ENCODE measurements around the gene DYRK3. TPM values are rescaled to one million over a fixed set of nuclear protein-coding genes. Genes with fewer than 3 reads are reported as not detected.

Gene DYRK3
- polyA plus RNA-seq, 4 donors: 8.1 to 9.3 (median 8.6) TPM

- no peak for DNase-seq (ENCODE audit: low read depth in 4 of 4, low spot score in 2 of 4)
These were observed 23.6 kb downstream of the DYRK3 start for GRCh38 chr1:206658981-206659273.

GRCh38 chr1:206660136-206660535 lies 24.8 kb downstream of the DYRK3 start:
- DNase-seq (ENCODE audit: low read depth in 4 of 4, low spot score in 2 of 4): no peak

GRCh38 chr1:206661161-206661820 lies 26.0 kb downstream of the DYRK3 start:
- no peak for DNase-seq (ENCODE audit: low read depth in 4 of 4, low spot score in 2 of 4)

GRCh38 chr1:206662396-206663092 lies 27.2 kb downstream of the DYRK3 start:
- no peak for DNase-seq (ENCODE audit: low read depth in 4 of 4, low spot score in 2 of 4)

GRCh38 chr1:206663362-206663761 lies 28.0 kb downstream of the DYRK3 start:
- DNase-seq (ENCODE audit: low read depth in 4 of 4, low spot score in 2 of 4): no peak

- no peak for DNase-seq (ENCODE audit: low read depth in 4 of 4, low spot score in 2 of 4)
These were observed 28.7 kb downstream of the DYRK3 start for GRCh38 chr1:206663832-206664652.

- no peak for DNase-seq (ENCODE audit: low read depth in 4 of 4, low spot score in 2 of 4)
These were observed 29.4 kb downstream of the DYRK3 start for GRCh38 chr1:206664740-206665139.

GRCh38 chr1:206666031-206666561 lies 30.8 kb downstream of the DYRK3 start:
- no peak for DNase-seq (ENCODE audit: low read depth in 4 of 4, low spot score in 2 of 4)

- no peak for DNase-seq (ENCODE audit: low read depth in 4 of 4, low spot score in 2 of 4)
These were observed 31.8 kb downstream of the DYRK3 start for GRCh38 chr1:206666954-206667665.

- DNase-seq (ENCODE audit: low read depth in 4 of 4, low spot score in 2 of 4): no peak
These were observed 33.0 kb downstream of the DYRK3 start for GRCh38 chr1:206668351-206668750.

- no peak for DNase-seq (ENCODE audit: low read depth in 4 of 4, low spot score in 2 of 4)
These were observed 33.6 kb downstream of the DYRK3 start for GRCh38 chr1:206668874-206669410.

GRCh38 chr1:206672011-206672688 lies 36.8 kb downstream of the DYRK3 start:
- no peak for DNase-seq (ENCODE audit: low read depth in 4 of 4, low spot score in 2 of 4)

- DNase-seq (ENCODE audit: low read depth in 4 of 4, low spot score in 2 of 4): no peak
These were observed 37.8 kb downstream of the DYRK3 start for GRCh38 chr1:206672844-206673758.

GRCh38 chr1:206674236-206674635 lies 38.9 kb downstream of the DYRK3 start:
- no peak for DNase-seq (ENCODE audit: low read depth in 4 of 4, low spot score in 2 of 4)

- DNase-seq (ENCODE audit: low read depth in 4 of 4, low spot score in 2 of 4): no peak
These were observed 39.4 kb downstream of the DYRK3 start for GRCh38 chr1:206674745-206675175.

GRCh38 chr1:206676499-206676898 lies 41.2 kb downstream of the DYRK3 start:
- no peak for DNase-seq (ENCODE audit: low read depth in 4 of 4, low spot score in 2 of 4)

GRCh38 chr1:206678490-206678889 lies 43.2 kb downstream of the DYRK3 start:
- no peak for DNase-seq (ENCODE audit: low read depth in 4 of 4, low spot score in 2 of 4)

- no peak for DNase-seq (ENCODE audit: low read depth in 4 of 4, low spot score in 2 of 4)
These were observed 44.4 kb downstream of the DYRK3 start for GRCh38 chr1:206679738-206680211.

GRCh38 chr1:206680279-206680678 lies 44.9 kb downstream of the DYRK3 start:
- no peak for DNase-seq (ENCODE audit: low read depth in 4 of 4, low spot score in 2 of 4)
